ENCODE measurements around the gene FDPS.

Gene FDPS

DNA sequence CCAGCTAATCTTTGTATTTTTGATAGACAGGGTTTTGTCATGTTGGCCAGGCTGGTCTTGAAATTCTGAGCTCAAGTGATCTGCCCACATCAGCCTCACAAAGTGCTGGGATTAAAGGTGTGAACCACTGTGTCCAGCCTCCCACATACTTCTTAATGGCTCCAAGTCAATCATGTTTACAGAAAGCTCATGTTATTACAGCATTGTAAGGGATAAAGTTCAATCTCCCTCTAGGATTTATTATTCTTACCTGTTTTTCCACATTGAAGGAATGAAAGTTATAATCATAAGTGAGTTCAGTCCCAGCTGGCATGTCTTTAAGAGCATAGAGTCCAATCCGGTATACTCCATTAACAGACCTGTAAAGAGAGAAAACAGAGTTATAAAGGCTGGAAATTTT is 51.4 kb downstream of the FDPS start:
- TF ChIP-seq, protein P1, sequence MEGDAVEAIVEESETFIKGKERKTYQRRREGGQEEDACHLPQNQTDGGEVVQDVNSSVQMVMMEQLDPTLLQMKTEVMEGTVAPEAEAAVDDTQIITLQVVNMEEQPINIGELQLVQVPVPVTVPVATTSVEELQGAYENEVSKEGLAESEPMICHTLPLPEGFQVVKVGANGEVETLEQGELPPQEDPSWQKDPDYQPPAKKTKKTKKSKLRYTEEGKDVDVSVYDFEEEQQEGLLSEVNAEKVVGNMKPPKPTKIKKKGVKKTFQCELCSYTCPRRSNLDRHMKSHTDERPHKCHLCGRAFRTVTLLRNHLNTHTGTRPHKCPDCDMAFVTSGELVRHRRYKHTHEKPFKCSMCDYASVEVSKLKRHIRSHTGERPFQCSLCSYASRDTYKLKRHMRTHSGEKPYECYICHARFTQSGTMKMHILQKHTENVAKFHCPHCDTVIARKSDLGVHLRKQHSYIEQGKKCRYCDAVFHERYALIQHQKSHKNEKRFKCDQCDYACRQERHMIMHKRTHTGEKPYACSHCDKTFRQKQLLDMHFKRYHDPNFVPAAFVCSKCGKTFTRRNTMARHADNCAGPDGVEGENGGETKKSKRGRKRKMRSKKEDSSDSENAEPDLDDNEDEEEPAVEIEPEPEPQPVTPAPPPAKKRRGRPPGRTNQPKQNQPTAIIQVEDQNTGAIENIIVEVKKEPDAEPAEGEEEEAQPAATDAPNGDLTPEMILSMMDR (conservative IDR thresholded peaks at IDR 0.05; ENCODE audit: low read depth), result no peak
- ChIA-PET POLR2A (ENCODE audit: low non-redundant PET) (no interaction called here), CTCF (interaction anchor here (0.7 kb wide), 1 partner anchor 217 kb away, joined by 3 read pairs; no protein-coding TSS in a partner anchor)
- no peak for DNase-seq (ENCODE audit: low spot score)
- H3K27ac ChIP-seq, result no peak overlapping the region

Measured in RWPE1 (cell line).